ENCODE results near the gene RCCD1.

Gene RCCD1

GRCh38 chr15:90934256-90934948, 20.3 kb upstream of the RCCD1 start (continued):
- TF ChIP-seq, protein P1, sequence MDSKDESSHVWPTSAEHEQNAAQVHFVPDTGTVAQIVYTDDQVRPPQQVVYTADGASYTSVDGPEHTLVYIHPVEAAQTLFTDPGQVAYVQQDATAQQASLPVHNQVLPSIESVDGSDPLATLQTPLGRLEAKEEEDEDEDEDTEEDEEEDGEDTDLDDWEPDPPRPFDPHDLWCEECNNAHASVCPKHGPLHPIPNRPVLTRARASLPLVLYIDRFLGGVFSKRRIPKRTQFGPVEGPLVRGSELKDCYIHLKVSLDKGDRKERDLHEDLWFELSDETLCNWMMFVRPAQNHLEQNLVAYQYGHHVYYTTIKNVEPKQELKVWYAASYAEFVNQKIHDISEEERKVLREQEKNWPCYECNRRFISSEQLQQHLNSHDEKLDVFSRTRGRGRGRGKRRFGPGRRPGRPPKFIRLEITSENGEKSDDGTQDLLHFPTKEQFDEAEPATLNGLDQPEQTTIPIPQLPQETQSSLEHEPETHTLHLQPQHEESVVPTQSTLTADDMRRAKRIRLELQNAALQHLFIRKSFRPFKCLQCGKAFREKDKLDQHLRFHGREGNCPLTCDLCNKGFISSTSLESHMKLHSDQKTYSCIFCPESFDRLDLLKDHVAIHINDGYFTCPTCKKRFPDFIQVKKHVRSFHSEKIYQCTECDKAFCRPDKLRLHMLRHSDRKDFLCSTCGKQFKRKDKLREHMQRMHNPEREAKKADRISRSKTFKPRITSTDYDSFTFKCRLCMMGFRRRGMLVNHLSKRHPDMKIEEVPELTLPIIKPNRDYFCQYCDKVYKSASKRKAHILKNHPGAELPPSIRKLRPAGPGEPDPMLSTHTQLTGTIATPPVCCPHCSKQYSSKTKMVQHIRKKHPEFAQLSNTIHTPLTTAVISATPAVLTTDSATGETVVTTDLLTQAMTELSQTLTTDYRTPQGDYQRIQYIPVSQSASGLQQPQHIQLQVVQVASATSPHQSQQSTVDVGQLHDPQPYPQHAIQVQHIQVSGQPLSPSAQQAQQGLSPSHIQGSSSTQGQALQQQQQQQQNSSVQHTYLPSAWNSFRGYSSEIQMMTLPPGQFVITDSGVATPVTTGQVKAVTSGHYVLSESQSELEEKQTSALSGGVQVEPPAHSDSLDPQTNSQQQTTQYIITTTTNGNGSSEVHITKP (tag by site-specific recombination; IDR thresholded peaks at IDR 0.05), result peak; percentile 82
- no peak for TF ChIP-seq PRDM4 (tag by site-specific recombination; IDR thresholded peaks at IDR 0.05)
- peak; percentile 60; the same call in 1 of the 2 replicates for TF ChIP-seq IKZF3 (tag by site-specific recombination; IDR thresholded peaks at IDR 0.05)
- peak; percentile 44; the same call in 1 of the 2 replicates for TF ChIP-seq ZNF610 (tag by site-specific recombination; IDR thresholded peaks at IDR 0.05; ENCODE audit: borderline replicate concordance)
- TF ChIP-seq ZNF529 (tag by site-specific recombination; IDR thresholded peaks at IDR 0.05; ENCODE audit: insufficient replicate concordance), result no peak
- no peak for TF ChIP-seq SCRT1 (tag by site-specific recombination; IDR thresholded peaks at IDR 0.05; ENCODE audit: borderline replicate concordance)
- no peak for TF ChIP-seq ZSCAN16 (tag by site-specific recombination; IDR thresholded peaks at IDR 0.05)
- peak; percentile 71 for TF ChIP-seq KLF8 (tag by site-specific recombination; IDR thresholded peaks at IDR 0.05)
- TF ChIP-seq SCRT2 (tag by site-specific recombination; IDR thresholded peaks at IDR 0.05), result no peak
- no peak for TF ChIP-seq YY2 (tag by site-specific recombination; IDR thresholded peaks at IDR 0.05)
- no peak for TF ChIP-seq ZNF776 (tag by site-specific recombination; IDR thresholded peaks at IDR 0.05; ENCODE audit: borderline replicate concordance)
- TF ChIP-seq KLF16 (tag by site-specific recombination; IDR thresholded peaks at IDR 0.05), result 0 out of 2 replicates have a peak, but pooled peaks have one; percentile 22
- TF ChIP-seq ZNF624 (tag by site-specific recombination; IDR thresholded peaks at IDR 0.05), result no peak
- no peak for TF ChIP-seq ZNF701 (tag by site-specific recombination; IDR thresholded peaks at IDR 0.05)
- no peak for TF ChIP-seq ZNF48 (tag by site-specific recombination; IDR thresholded peaks at IDR 0.05)
- TF ChIP-seq ZNF654 (tag by site-specific recombination; IDR thresholded peaks at IDR 0.05; ENCODE audit: low read depth), result peak; percentile 76
- TF ChIP-seq AEBP2 (tag by site-specific recombination; IDR thresholded peaks at IDR 0.05; ENCODE audit: borderline replicate concordance), result no peak
- no peak for TF ChIP-seq ZBTB48 (tag by site-specific recombination; IDR thresholded peaks at IDR 0.05)
- TF ChIP-seq ZNF629 (tag by site-specific recombination; IDR thresholded peaks at IDR 0.05), result 0 out of 2 replicates have a peak, but pooled peaks have one; percentile 9
- TF ChIP-seq ZNF211 (tag by site-specific recombination; IDR thresholded peaks at IDR 0.05; ENCODE audit: low read depth), result no peak
- TF ChIP-seq, protein P2, sequence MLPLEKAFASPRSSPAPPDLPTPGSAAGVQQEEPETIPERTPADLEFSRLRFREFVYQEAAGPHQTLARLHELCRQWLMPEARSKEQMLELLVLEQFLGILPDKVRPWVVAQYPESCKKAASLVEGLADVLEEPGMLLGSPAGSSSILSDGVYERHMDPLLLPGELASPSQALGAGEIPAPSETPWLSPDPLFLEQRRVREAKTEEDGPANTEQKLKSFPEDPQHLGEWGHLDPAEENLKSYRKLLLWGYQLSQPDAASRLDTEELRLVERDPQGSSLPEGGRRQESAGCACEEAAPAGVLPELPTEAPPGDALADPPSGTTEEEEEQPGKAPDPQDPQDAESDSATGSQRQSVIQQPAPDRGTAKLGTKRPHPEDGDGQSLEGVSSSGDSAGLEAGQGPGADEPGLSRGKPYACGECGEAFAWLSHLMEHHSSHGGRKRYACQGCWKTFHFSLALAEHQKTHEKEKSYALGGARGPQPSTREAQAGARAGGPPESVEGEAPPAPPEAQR (tag by site-specific recombination; IDR thresholded peaks at IDR 0.05), result no peak
- no peak for TF ChIP-seq ATF2 (tag by site-specific recombination; IDR thresholded peaks at IDR 0.05; ENCODE audit: low read depth)
- TF ChIP-seq, protein P3, sequence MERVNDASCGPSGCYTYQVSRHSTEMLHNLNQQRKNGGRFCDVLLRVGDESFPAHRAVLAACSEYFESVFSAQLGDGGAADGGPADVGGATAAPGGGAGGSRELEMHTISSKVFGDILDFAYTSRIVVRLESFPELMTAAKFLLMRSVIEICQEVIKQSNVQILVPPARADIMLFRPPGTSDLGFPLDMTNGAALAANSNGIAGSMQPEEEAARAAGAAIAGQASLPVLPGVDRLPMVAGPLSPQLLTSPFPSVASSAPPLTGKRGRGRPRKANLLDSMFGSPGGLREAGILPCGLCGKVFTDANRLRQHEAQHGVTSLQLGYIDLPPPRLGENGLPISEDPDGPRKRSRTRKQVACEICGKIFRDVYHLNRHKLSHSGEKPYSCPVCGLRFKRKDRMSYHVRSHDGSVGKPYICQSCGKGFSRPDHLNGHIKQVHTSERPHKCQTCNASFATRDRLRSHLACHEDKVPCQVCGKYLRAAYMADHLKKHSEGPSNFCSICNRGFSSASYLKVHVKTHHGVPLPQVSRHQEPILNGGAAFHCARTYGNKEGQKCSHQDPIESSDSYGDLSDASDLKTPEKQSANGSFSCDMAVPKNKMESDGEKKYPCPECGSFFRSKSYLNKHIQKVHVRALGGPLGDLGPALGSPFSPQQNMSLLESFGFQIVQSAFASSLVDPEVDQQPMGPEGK (tag by site-specific recombination; IDR thresholded peaks at IDR 0.05), result 0 out of 2 replicates have a peak, but pooled peaks have one; percentile 22
- peak; percentile 80 for TF ChIP-seq ZNF341 (tag by site-specific recombination; IDR thresholded peaks at IDR 0.05; ENCODE audit: low read depth)
- peak; percentile 38; the same call in 1 of the 2 replicates for TF ChIP-seq ZBTB17 (tag by site-specific recombination; IDR thresholded peaks at IDR 0.05)
- TF ChIP-seq ZNF600 (tag by site-specific recombination; IDR thresholded peaks at IDR 0.05), result peak; percentile 91
- TF ChIP-seq ZBTB8A (tag by site-specific recombination; IDR thresholded peaks at IDR 0.05), result no peak

Measured in HEK293 (cell line).